ENCODE data around the gene ARHGEF33. TPM values are rescaled to one million over a fixed set of nuclear protein-coding genes. Genes with fewer than 3 reads are reported as not detected.
A peak's percentile ranks its signal among the peaks of the same experiment; 100 is the strongest.

Gene ARHGEF33
- total RNA-seq, 1 experiment from 2014 or later: 0.57 TPM

DNA sequence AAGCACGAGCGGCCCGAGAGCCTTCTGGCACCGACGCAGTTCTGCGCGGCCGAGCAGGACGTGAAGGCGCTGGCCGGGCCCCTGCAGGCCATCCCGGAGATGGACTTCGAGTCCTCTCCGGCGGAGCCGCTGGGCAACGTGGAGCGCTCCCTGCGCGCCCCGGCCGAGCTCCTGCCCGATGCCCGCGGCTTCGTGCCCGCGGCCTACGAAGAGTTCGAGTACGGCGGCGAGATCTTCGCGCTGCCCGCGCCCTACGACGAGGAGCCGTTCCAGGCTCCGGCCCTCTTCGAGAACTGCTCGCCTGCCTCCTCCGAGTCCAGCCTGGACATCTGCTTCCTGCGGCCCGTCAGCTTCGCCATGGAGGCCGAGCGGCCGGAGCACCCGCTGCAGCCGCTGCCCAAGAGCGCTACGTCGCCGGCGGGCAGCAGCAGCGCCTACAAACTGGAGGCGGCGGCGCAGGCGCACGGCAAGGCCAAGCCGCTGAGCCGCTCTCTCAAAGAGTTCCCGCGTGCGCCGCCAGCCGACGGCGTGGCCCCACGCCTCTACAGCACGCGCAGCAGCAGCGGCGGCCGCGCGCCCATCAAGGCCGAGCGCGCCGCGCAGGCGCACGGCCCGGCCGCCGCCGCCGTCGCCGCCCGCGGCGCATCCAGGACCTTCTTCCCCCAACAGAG lies 70.4 kb downstream of the ARHGEF33 start:
- DNase-seq (ENCODE audit: low read depth): peak; percentile 2

DNA sequence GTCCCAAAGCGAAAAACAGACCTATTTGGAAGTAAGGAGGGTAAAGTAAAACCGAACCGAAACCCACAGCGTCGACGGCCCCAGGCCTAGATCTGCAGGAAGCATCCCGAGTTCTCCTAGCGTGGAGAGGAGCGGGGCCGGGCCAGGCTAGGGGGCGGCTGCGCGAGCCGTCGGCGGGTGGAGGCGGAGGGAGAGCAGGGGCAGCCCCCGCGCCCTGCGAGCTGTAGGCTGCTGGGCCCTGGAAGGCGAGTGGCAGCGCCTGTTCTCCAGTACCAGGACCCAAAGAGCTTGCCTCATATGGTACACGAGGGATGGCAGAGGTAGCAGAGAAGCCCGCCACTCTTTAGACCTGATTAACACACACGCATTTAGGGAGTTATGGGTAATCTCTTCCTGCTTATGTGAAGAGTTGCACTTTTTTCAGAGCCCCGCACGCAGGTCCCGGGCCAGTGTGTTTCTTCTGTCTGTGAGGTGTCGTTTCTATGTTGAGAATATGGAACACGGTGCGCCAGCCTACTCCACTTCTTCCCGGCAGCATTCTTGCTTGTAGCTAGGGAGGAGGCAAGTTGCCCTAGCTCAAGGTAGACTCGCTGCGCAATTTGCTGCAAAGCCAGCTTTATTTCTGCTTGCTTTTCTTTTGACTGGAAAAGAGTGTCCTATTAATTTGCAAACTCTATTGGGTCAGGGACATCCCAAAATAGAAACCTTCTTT lies 71.1 kb downstream of the ARHGEF33 start:
- DNase-seq (ENCODE audit: low read depth): no peak

DNA sequence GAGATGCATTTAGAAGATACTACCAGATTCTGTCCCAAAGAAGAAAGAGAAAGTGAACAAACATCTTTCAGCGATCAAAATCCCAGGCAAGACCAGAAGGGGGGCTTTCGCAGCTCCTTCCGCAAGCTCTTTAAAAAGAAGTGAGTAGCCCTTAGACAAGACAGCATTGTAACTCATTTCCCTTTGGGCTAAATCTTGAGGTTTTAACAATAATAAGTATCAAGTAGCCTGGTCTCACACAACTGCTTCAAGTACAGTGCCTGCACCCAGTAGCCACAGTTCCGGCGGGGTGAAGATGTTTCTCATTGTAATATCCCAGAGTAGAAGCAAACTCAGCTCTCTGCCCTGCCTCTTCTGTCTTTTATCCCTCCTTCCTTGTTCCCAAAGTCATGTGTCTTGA lies 76.3 kb downstream of the ARHGEF33 start:
- no peak for DNase-seq (ENCODE audit: low read depth)

DNA sequence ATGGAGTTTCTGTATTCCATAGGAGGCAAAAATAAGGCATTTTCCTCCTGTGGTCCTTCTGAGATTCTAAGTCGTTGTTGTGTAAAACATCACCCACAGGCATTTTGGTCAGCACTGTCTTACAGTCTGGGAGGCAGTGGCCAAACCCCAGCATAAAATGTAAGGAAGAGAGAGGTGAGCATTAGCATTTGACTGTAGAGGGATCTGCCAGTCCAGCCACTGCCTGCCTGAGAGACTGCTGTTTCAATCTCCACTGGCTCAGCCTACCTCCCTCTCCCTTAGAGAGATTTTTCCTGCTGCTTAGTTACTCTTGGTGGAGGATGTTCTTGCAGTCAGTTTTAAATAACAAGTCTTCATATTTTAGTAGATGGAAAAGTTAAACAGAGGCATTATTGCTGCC lies 77.0 kb downstream of the ARHGEF33 start:
- no peak for DNase-seq (ENCODE audit: low read depth)

DNA sequence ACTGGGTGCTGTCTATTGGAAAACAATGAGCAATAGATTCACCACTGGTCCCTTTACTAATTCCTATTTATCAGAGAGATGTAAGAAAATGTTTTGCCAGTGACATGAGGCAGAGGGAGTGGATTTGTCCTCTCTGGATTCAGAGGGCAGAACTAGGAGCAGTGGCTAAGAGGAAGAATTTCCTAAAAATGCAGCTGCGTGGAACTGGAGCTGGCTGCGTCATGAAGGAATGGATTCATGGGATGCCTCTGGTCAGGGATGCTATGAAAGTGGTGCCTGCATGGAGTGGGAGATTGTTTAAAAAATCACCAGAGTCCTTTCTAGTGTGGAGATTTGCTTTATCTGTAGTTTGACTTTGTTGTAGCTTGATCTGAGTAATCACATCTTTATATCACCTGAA lies 78.3 kb downstream of the ARHGEF33 start:
- DNase-seq (ENCODE audit: low read depth): no peak

DNA sequence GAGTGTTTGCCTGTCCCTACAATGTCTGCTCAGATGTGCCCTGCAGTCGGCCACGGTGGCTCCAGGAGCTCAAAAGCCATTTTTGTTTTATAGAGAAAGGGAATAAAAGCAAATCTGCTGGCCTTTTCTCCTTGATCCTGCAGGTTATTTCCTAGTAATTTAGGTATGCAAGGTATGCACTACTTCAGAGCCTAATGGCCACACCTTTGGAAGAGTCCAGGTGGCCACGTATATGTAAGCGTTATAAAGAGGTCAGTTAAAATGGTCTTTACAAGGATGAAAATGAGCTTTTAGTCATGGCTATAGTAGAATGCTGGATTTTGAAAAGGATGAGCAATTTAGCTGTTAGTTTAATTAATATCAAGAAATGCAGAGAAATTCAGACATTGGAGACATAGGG lies 81.7 kb downstream of the ARHGEF33 start:
- no peak for DNase-seq (ENCODE audit: low read depth)

DNA sequence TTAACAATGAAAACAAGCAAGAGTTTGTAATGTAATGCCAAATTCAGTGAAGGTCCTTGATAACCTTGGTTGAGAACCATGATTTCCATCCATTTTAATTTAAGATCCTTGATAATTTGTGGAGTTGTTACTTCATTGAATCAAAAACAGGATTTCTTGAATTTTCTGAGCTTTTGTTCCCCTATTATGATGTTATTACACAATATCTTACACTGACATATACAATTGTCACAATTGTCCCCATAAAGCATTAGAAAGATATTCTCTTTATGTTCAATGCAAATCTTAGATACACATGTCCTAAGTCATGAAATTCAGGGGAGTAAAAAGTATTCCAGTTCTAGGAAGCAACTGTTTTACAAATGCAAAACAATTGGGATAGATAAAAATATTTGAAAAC lies 83.6 kb downstream of the ARHGEF33 start:
- DNase-seq (ENCODE audit: low read depth): no peak

DNA sequence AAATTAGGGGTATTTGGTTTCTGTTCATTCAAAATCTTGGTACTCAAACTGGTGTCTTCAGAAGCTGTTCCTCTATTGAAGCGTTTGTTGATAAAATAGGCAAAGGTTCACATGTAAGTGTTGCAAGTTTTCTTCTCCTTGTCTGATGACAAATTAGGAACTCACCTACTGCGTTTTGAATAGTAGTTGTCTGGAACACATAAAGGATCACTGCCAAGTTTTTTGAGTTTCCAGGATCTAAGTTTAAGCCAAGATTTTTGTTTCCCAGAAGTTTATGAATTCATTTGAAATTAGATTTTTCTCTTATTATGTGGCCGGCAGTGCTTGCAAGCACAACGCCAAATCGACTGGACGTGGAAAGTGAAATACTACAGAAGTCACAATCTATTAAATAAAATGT lies 85.4 kb downstream of the ARHGEF33 start:
- no peak for DNase-seq (ENCODE audit: low read depth)

DNA sequence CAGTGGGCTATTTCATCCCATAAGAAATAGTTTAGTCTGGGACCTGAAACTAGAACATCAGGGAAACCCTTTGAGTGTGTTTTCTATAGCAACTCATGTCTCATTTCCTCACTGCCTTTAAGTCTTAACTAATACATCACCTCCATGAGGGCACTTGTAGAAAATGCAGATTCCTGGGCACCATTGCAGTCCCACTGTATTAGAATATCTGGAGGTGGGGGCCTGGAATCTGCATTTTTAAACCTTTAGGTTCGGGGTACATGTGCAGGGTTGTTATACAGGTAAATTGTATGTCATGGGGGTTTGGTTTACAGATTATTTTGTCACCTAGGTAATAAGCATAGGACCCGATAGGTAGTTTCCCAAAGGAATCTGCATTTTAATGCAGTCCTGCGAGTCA lies 87.4 kb downstream of the ARHGEF33 start:
- DNase-seq (ENCODE audit: low read depth): no peak

DNA sequence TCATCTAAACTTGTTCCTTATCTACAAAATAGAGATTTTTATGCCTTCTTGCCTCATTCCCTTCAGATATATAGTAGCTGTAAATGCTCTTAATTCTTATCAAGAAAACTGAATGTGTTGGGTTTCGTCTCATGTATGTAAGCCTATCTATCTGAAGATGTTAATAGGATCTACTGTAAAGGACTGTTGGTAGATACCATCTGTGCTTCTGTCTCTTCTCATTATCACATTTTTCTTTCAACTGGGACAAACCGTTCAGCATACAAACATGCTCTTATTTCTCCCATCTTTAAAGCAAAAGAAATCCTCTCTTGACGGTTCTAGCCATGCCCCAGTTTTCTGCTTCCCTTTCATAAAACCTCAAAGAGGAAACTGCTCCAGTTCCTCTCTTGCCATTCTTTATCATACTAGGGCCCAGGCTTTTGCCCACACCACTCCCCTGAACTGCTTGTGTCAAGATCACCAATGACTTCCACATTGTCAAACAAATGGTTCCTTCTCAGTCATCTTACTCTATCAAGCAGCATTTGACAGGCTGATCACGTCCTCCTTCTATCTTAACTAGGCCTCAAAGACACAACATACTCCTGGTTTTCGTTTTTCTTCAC lies 88.7 kb downstream of the ARHGEF33 start:
- DNase-seq (ENCODE audit: low read depth): no peak

DNA sequence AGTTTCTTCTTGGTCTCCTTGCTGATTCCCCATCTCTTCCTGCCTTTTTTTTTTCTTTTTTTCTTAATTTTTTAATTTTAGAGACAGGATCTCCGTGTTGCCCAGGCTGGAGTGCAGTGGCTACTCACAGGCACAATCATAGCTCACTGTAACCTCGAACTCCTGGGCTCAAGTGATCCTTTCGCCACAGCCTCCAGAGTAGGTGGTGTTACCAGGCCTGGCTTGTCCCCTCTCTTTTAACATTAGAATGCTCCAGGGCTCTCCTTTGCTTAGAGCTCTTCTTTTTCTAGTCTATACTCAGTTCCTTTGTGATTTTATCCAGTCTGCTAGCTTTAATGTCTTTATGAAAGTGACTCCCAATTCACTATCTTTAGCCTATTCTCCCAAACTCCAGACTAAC lies 89.2 kb downstream of the ARHGEF33 start:
- DNase-seq (ENCODE audit: low read depth): no peak

DNA sequence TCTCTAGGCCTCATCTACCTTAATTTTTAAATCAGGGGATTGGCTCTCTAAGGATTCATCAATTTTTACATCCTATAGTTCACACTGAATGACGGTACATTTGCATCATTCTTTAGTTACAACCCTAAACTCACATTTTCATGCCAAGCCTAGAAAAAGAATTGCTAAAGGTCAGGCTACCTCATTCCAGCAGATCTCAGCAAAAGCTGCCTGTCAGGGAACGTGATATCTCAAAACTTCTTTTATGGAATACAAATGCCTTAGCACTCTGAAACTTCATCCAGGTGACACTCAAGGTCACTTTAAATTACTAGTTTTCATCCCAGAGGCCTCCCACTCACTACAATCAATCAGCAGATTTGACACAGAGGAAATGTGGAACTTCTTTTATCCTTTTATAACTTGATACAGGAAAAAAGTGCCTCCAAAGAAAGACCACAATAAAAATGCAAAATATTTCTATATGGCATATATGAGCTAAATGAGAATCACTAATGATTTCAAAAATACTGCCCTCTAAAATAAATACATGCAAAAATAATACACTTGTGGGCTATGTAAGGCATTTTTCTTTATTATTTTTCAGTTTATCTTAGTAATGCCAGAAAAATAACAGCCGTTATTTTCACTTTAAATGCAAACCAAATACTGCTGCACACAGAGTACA lies 91.5 kb downstream of the ARHGEF33 start:
- DNase-seq (ENCODE audit: low read depth): no peak

DNA sequence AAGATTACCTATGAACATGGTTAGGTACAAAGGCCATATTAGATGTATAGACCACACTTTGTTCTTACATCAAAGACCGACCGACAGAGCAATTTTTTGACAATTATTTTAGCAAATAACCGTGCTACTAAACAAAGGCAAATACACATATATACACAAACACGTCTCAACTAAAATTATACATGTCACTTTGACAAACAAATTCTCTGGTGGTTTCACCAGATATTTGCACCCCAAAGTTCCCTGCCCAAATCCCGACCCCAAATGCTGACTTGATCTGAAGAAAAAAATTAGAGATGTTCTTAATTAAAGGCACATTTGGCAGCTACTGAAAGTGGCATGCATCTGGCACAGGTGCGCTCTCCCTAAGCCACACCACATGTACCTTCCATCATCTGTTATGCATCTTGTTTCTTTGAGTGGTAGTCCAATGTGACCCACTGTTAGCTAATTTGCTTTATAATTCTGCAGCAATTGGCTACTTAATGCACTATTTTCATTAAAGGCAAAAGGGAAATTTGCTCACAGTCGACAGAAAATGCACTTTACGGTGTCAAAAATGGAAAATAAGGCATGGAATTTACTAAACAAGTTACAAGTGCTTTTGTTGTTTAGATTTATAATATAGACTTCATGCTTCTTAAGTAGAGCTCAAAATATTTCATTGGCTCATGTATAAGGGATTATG lies 92.1 kb downstream of the ARHGEF33 start:
- DNase-seq (ENCODE audit: low read depth): no peak

DNA sequence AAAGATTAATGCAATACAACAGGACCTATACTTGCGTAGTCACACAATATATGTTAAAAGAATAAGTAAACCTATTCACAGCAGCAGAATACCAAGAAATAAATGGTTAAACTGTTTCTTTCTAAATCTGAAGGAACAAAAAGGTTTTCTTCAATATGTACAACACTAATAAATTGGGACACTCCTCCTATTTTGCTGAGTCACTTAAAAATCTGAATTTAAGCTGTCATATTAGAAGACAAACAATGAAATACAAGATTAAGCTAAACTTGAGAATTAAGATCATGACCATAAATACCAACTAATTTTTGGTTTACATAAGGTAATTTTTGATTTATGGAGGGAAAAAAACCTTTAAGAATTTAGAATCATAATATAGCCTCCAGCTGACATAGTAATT lies 92.8 kb downstream of the ARHGEF33 start:
- DNase-seq (ENCODE audit: low read depth): no peak

DNA sequence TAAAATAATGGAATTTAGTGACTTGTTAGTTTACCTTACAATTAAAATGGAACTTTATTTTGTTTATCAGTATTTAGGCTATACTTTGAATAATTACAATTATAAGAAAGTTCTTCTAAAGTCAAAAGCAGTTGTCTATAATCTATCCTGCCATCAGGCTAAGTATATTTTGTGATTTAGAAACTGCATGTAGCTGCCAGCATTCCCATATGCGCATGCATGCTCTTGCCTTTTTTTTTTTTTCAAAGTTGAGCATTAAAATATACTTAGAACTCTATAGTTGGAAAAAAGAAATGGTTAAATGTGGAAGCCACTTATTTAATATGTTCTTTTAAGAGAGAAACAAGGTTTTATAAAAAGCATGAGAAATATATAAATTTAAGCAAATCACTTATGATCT lies 99.0 kb downstream of the ARHGEF33 start:
- DNase-seq (ENCODE audit: low read depth): no peak

DNA sequence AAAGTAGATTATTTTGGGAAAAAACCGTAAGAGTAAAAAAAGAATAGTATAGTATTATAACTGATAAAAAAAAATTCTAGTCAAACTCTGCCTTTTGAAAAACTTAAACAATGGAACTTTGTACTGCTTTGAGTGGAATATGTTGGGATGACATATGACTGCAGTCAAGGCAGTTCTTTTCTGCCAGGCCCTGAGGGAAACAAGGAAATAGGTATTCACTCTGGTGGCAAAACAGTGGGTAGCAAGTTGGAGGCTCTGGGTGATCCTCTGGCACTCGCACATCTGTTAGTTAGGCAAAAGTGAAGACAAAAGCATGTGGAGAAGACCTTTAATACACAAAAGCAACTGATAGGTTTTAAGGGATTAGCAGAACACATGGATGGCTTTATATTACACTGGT lies 102.2 kb downstream of the ARHGEF33 start:
- DNase-seq (ENCODE audit: low read depth): no peak

DNA sequence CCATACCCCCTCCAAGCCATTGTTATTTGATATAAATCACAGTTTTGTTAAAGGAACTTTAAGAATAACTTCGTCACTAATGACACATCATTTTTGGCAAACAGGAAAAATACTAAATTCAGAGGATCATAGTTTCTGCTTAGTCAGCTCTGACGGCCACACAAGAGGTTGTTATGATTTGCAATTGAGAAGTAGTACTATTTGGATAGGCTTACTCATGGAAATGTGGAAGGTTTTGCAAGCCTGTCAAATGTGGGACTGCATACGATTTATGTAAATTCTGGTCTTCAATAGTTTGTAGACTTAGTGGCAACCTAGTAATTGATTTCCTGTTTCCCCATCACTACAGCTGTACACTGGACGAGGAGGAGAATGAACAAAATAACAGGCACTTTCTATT lies 108.1 kb downstream of the ARHGEF33 start:
- DNase-seq (ENCODE audit: low read depth): peak; percentile 89

DNA sequence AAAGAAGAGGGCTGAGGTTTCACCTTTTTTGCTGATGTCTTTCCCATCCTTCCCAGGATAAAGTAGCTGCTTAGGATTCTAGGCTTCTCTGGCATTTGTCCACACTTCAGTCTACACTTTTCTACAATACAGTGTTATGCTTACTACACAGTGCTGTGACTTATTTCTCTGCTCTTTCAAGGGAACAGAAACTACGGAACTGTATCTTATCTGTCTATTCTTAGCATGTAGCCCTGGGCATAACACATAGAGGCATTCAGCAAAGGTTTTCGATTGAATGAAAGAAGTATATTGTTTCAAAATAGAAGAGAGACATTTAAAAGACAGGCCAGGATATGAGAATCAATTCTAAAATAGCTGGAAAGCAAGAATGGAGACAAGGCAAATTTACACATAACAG lies 110.9 kb downstream of the ARHGEF33 start:
- no peak for DNase-seq (ENCODE audit: low read depth)

DNA sequence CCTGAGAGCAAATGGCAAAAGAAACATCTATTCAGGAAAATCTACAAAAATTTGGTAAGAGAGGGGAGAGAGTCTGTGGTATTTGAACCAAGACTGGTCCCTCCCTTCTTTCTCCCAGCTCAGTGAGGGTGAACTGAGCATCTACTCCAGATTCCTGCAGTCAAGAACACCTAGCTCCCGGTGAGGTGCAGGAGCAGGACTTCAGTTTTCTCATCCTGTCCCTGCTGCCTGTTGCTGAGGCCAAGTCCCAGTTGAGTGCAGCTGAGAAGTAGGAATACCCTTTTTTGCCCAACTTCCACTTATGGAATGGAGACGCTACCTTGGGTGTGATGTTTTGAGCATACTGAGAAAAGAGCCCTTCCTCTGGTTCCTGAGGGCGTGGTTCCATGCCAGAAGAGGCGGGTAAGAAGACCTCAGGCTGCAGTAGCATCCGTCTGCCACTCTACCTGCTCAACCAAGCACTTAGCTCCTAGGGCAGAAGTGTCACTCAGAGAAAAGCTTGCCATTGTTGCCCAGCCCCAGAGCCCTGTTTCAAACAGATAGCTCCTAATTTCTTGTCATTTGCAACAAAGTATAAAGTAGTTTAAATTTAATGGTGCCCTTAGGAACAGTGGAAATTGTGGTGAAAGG lies 118.3 kb downstream of the ARHGEF33 start:
- DNase-seq (ENCODE audit: low read depth): no peak

DNA sequence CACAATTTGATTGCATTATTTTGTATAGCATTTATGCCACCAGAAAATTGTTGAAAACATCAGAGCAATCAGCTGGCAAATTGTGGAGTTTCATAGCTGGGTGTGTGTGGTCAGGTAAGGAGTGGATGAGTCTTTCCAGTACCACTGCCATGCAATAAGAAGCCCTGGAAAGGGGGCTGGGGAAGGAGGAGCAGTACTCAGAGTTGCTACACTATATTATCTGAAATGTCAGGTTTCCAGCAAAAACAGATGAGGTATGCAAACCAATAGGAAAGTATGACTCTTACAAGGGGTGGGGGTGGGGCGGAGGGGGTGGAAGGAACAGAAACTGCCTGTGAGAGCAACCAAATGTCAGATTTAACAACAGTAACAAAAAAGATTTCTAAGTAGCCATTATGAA lies 119.0 kb downstream of the ARHGEF33 start:
- DNase-seq (ENCODE audit: low read depth): no peak

DNA sequence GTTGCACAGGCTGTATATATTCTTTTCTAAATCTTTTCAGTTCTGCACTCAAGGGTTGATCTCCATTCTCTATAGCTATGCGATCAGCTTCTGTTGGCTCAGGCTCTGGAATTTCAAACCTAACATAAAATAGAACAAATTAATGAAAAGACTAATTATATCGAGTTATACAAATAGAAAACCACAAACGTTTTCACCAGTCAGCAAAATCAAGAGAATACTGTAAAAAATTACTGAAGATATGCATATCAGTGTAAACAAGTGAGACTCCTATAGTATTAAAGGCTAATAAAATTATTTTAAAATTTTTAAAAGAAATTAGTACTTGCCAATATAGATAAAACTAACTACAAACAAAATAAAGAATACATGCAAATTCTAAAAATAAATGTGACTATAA lies 124.2 kb downstream of the ARHGEF33 start:
- no peak for DNase-seq (ENCODE audit: low read depth)

DNA sequence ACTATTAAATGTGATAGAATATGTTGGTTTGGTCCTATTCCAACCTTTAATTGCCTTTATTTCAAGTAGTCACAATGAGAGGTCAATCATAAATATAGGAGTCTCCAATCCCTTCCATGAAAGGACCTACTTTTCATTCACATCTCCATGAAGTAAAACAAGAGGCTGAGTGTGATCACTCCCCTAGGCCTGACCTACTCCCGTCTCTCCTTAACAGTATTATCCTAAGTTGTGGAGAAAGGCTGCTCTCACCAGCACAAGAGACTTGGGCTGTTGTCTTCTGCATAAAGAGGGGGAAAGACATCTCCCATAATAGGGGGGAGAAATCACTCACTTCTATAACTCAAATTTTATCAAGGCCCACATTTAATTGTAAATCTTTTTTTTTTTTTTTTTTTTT lies 125.7 kb downstream of the ARHGEF33 start:
- no peak for DNase-seq (ENCODE audit: low read depth)

All from LHCN-M2 (cell line).